ENCODE measurements around the gene RGL1.
"Not testable (repeated sequence)": the region's sequence is repeated elsewhere in the genome, so short reads cannot be mapped to it uniquely, and the experiment has no call there.

RGL1 gene

GRCh38 chr1:183785921-183786320 lies 19.0 kb upstream of the RGL1 start:
- DNase-seq (ENCODE audit: low spot score): not testable (repeated sequence)

- no peak for DNase-seq (ENCODE audit: low spot score)
Measured at GRCh38 chr1:183787704-183788103, 17.2 kb upstream of the RGL1 start.

DNA sequence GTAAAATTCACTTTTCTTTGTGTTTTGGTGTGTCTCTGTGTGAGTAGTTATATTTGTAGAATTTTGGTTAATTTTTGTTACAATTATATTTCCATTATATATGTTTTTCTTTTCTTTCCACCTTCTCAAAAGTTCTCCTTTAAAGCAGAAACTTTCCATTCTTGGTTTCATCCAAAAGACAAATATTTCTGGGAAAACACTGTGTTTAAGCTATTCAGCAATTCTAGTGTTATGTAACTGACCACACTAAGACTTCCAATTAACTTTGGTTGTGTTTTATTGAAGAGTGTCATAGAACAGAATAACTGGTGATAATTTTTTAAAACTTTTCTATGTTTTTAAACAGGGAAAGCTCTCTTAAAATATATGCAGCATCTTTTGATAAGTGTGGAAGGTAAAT lies 13.6 kb upstream of the RGL1 start:
- no peak for DNase-seq (ENCODE audit: low spot score)

DNA sequence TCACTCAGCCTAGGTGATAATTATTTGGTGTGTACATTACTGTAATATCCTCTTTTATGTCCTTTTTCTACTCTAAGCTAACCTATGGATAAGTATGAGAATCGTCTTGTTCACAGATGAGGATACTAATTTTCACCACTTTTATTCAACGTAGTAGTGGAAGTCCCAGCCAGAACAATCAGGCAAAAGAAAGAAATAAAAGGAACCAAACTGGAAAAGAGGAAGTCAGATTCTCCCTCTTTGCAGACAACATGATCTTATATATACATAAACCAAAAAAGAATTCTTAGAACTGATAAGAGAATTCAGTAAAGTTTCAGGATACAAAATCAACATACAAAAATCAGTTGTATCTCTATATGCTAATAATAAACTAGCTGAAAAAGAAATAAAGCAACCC lies 12.6 kb upstream of the RGL1 start:
- DNase-seq (ENCODE audit: low spot score): no peak

DNA sequence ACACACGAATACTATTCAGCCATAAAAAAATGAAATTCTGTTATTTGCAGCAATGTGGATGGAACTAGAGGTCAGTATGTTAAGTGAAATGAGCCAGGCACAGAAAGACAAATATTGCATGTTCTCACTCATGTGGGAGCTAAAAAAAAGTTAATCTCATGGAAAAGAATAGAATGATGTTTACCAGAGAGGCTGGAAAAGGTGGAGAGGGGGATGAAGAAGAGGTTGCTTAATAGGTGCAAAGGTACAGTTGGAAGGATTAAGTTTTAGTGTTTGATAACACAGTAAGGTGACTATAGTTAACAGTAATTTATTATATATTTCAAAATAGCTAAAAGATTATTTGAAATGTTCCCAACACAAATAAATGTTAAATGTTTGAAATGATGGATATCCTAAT lies 10.8 kb upstream of the RGL1 start:
- no peak for DNase-seq (ENCODE audit: low spot score)

DNA sequence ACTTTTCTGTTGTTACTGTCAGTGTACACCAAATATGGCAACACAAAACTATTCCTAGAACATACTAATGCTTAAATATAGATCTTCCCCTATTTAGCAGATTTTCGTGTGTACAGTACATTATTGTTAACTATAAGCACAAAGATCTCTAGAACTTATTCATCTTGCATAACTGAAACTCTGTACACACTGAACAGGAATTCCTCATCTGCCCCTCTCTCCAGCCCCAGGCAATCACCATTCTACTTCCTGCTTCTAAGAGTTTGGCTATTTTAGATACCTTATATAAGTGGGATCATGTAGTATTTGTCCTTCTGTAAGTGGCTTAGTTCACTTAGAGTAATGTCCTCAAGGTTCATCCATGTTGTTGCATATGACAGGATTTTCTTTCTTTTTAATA lies 4.5 kb upstream of the RGL1 start:
- DNase-seq (ENCODE audit: low spot score): no peak

DNA sequence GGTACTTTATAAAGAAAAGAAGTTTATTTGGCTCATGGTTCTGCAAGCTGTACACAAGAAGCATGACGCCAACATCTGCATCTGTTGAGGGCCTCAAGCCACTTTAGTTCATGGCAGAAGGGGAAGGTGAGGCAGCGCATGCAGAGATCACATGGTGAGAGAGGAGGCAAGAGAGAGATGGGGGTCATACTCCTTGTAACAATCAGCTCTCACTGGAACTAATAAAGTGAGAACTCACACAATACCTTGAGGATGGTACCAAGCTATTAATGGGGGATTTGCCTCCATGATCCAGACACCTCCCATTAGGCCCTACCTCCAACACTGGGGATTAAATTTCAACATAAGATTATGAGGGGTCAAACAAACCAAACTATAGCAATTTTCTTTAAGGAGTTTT lies 3.3 kb upstream of the RGL1 start:
- DNase-seq (ENCODE audit: low spot score): no peak

DNA sequence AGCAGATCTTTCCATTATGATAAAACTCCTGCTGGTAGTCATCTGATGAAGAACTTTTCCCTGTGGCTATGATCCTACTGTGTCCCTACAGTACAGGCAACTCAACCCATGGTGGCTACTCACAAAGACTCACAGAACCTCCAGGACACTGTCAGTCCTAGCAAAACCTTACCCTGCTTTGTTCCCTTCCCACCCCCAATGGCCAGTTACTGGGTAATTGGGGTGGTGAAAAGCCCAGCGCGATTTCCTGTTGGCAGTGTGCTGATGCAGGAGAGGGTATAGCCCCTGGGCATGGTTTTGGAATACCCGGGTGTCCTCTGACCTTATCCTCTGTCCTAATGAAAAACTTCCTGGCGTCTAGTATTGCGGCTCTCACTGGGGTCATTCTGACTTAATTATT lies 533 bp upstream of the RGL1 start:
- DNase-seq (ENCODE audit: low spot score): no peak

DNA sequence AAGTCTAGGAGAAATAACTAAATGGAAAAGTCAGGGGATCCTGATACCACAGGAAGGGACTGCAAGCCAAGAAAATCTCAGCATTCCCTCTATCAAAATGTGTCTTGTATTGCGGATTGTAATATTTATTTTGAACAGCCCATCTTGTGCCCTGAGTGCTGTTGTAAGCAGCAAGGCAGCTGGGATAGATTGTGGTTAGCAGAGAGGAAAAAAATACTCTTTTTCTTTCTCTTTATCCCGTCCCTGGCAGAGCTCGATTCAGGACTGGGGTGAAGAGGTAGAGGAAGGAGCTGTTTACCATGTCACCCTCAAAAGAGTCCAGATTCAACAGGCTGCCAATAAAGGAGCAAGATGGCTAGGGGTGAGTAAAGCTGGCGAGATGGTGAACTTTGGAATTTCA lies 1.2 kb downstream of the RGL1 start:
- DNase-seq (ENCODE audit: low spot score): no peak

- no peak for DNase-seq (ENCODE audit: low spot score)
Measured at GRCh38 chr1:183806675-183807074, 1.8 kb downstream of the RGL1 start.

DNA sequence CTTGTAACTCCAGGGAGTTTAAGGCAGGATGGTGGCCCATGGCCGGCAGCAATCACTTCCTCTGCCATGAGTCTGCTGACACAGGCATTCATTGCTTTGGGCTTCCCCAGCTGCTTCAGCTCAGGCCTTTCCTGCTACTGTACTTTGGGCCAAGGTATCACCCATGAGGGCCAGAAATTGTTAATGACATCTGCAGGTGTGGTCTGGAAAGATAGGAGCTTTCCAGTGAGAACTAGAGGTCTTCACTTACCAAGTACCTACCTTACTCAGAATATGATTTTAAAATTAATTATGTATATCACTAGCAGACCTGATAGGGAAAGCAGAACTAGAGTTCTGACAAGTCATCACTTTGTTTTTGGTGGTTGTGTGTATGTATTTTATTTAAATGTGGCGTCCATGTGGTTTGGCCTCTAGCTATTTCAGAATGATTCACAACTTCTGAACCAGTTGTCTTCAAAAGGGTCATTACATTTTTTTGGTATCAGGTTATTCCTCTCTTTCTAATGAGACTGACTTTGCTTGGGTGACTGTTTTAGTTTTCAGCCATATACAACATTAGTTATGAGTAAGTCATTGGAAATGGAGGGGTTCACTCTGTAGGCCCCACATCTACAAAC lies 2.7 kb downstream of the RGL1 start:
- DNase-seq (ENCODE audit: low spot score): peak; percentile 42

GRCh38 chr1:183808296-183809027 lies 3.5 kb downstream of the RGL1 start:
- DNase-seq (ENCODE audit: low spot score): no peak

GRCh38 chr1:183810121-183810520 lies 5.2 kb downstream of the RGL1 start:
- DNase-seq (ENCODE audit: low spot score): no peak

DNA sequence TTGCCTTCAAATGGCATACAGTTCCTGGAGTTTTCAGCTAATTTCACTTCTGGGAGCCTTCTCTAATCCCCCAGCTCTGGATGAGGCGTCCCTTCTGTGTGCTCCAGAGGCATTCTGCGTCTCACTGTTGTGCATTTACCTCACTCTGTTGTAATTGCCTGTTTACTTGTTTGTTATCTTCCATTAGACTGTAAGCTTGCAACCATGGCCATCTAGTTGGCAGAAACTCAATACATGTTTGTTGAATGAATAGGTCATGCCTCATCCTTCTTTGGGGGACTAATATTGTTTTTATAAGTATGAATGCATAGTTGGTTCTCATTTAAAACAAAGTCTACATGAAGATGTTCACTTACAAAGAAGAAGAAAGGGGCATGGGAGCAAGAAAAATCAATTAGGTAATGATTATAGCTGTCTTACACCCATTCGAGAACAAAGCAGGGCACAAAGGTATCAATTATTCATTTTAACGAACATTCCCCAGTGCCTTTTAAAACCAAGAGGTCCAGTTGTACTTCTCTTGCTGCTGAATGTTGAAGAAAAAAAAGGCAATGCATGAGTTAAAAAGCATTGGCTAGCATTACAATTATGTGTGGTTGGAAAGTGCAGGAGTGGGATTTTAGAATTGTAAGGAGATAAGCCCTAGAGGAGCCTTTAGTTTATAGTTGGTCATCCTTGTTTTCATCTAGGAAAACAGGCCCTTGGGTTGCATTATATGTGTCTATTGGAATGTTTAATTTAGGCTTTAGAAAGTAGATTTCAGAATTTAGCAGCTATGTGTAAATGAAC lies 6.0 kb downstream of the RGL1 start:
- no peak for DNase-seq (ENCODE audit: low spot score)

DNA sequence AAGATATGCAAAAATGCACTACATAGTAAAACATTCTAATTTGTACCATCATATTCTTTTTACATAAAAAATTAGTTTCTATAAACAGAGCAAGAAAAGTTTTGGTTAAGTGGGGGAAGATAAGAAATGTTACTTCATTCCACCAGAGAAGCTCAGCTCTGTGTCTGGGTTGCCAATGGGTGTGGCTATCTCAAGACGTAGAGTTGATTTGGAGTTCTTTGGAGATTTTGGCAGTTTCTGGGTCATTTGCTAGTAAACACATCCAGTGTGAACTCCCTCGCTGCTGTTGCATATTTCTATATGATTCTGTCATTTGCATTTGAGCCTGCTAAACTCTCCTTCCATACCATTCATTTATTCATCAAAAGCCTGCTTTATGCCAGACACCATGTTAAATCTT lies 7.2 kb downstream of the RGL1 start:
- no peak for DNase-seq (ENCODE audit: low spot score)

DNA sequence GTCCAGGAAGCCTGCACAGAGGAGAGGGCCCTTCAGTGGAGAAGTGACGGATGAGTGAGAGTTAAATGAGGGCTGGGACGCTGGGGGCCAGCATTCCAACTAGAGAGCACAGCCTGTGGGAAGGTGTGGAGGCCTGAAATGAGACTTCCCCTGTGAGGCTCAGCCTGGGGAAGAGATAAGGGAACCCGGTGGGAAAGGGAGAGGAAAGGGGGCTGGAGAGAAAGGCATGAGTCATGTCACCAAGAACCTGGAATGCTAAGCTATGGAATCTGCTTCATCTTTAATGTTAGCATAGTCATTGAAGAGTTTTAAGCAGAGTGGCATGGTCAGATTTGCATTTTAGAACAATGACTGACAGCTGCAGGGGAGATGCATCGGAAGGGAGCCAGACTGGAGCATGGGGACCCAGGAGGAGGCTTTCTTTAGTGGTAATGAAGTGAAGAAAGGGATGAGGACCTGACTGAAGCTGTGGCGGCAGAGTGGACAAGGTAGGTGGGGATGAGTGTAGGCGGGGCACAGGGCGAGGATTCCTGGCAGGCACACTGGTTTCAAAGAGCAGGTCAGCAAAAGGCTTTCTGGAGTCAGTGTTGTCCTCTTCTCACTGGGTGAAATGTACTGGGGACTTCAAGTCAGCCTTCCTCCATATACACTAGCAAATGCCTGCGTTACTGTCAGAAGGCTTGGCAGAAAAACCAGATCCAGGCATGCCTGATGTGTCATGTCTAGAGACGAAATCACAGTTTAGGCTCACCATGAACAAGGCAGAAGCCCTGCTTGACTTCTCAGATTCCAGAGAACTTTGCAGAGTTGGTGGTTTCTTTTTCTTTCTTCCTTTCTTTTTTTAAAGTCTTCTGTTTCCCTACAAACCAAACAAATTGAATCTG lies 8.0 kb downstream of the RGL1 start:
- DNase-seq (ENCODE audit: low spot score): no peak

- no peak for DNase-seq (ENCODE audit: low spot score)
Measured at GRCh38 chr1:183814121-183814681, 9.3 kb downstream of the RGL1 start.

- DNase-seq (ENCODE audit: low spot score): no peak
Measured at GRCh38 chr1:183816110-183816509, 11.2 kb downstream of the RGL1 start.

GRCh38 chr1:183817576-183818288 lies 12.8 kb downstream of the RGL1 start:
- no peak for DNase-seq (ENCODE audit: low spot score)

DNA sequence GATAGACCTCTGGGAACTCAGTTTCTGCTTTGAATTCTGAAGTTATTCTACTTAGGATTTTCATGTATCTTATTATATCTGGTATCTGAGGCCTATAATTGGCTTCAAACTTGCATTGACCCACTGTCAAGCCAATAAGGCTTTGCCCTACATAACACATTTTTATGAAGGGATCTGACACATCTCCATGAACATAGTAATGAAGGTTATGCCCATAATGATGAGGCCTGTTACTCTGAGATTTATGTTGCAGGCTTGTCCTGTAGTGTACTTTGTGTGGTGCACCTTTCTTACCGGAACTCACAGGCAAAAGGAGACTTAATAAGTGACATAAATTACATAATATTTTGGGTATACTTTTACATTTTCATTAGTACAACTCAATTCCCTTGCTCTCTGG lies 14.1 kb downstream of the RGL1 start:
- DNase-seq (ENCODE audit: low spot score): no peak

- no peak for DNase-seq (ENCODE audit: low spot score)
Measured at GRCh38 chr1:183821309-183821888, 16.5 kb downstream of the RGL1 start.
